HCT116 (cell line): ENCODE data around the gene TTLL9. TPM values are rescaled to one million over a fixed set of nuclear protein-coding genes. Genes with fewer than 3 reads are reported as not detected.

Source experiments
- ATAC-seq: fragments of 200-7000 bp; cut with Tn5 transposase; 2 replicates; pipeline ENCODE4 v1.9.1; 2020; ENCODE audit warnings: mild to moderate bottlenecking, moderate library complexity
- BruUV-seq: library from RNA; stranded (reverse); fragments of 400-500 nt; replicated peaks from 2 replicates; lab custom pipeline; 2021; lab: Mats Ljungman, UMichigan
- CTCF ChIA-PET: fragments of 300-600 bp; sonication (Branson Sonifier 250); formaldehyde crosslinking; loops from one replicate; lab custom pipeline; 2021; ENCODE audit warnings: antibody characterized with exemption; lab: Charles Lee
- POLR2A ChIA-PET: fragments of 300-600, 350-600 bp; sonication (Branson Sonifier 250); formaldehyde crosslinking; loops from one replicate; lab custom pipeline; 2021; ENCODE audit warnings: antibody characterized with exemption; lab: Charles Lee
- RAD21 ChIA-PET, 2 experiments: fragments of 300-600 bp; sonication (Branson Sonifier 250); formaldehyde crosslinking; loops; one replicate each; lab custom pipeline; 2023; ENCODE audit warnings: low total read pairs in 2 of 2; ENCODE audit not compliant: uncharacterized antibody in 2 of 2, unreplicated experiment in 2 of 2, low non-redundant PET in 1 of 2; lab: Charles Lee
- DNase-seq: peaks from one replicate; pipeline ENCODE4 v3.0.0-alpha.2; 2010; ENCODE audit warnings: low read depth, low spot score
- H2AFZ ChIP-seq: fragments of 200-600 bp; shearing (Covaris generic), sonication (generic); 2 replicates; pipeline ENCODE4 v1.6.1; 2017; ENCODE audit warnings: low read depth, mixed run types, mixed read lengths, antibody characterized with exemption, low read length; ENCODE audit not compliant: poor library complexity, severe bottlenecking
- H3K27ac ChIP-seq: 2 replicates; pipeline ENCODE4 v1.5.1; 2012; ENCODE audit warnings: low read depth, low read length
- H3K27me3 ChIP-seq: fragments of 200-600 bp; sonication (generic); 2 replicates; pipeline ENCODE4 v1.6.1; 2016; ENCODE audit warnings: mixed run types, low read length, mixed read lengths; ENCODE audit not compliant: insufficient read depth
- H3K36me3 ChIP-seq, 2 experiments: fragments of 200-500 bp in 1 of 2; fragments of 200-600 bp in 1 of 2; sonication (Bioruptor generic) in 1 of 2; sonication (generic) in 1 of 2; 2 replicates each; pipeline versions ENCODE4 v1.5.1 to v1.6.1; 2014 to 2016; ENCODE audit warnings: low read length in 2 of 2, inconsistent platforms in 1 of 2, mixed read lengths in 1 of 2, mixed run types in 1 of 2; ENCODE audit not compliant: insufficient read depth in 2 of 2, control insufficient read depth in 1 of 2
- H3K4me1 ChIP-seq, 2 experiments: fragments of 200-600 bp in 1 of 2; sonication (generic) in 1 of 2; 2 replicates each; pipeline versions ENCODE4 v1.5.1 to v1.6.1; 2012 to 2017; ENCODE audit warnings: low read length in 2 of 2, inconsistent platforms in 1 of 2, mild to moderate bottlenecking in 1 of 2, mixed read lengths in 1 of 2, mixed run types in 1 of 2, moderate library complexity in 1 of 2; ENCODE audit not compliant: insufficient read depth in 2 of 2, control insufficient read depth in 1 of 2
- H3K4me2 ChIP-seq: fragments of 200-600 bp; sonication (generic); 2 replicates; pipeline ENCODE4 v1.6.1; 2017; ENCODE audit warnings: mixed run types, low read length, mixed read lengths
- H3K4me3 ChIP-seq, 2 experiments: fragments of 200-600 bp in 1 of 2; sonication (generic) in 1 of 2; replicated peaks in 1 of 2; 2 replicates each; pipeline ENCODE4 v1.5.1; 2011 to 2016; ENCODE audit warnings: low read length in 2 of 2, control low read depth in 1 of 2, low read depth in 1 of 2, mild to moderate bottlenecking in 1 of 2, mixed read lengths in 1 of 2, mixed run types in 1 of 2
- H3K79me2 ChIP-seq: fragments of 200-600 bp; sonication (generic); 2 replicates; pipeline ENCODE4 v1.6.1; 2017; ENCODE audit warnings: mild to moderate bottlenecking, mixed run types, low read length, moderate library complexity, mixed read lengths; ENCODE audit not compliant: insufficient read depth
- H3K9ac ChIP-seq: fragments of 200-600 bp; sonication (generic); 2 replicates; pipeline ENCODE4 v1.6.1; 2016; ENCODE audit warnings: low read length, mixed read lengths
- H3K9me2 ChIP-seq: fragments of 200-600 bp; sonication (generic), shearing (Covaris generic); 2 replicates; pipeline ENCODE4 v1.6.1; 2017; ENCODE audit warnings: mixed run types, mild to moderate bottlenecking, moderate library complexity; ENCODE audit not compliant: insufficient read depth
- H3K9me3 ChIP-seq, 2 experiments: fragments of 200-500 bp in 1 of 2; fragments of 200-600 bp in 1 of 2; sonication (Bioruptor generic) in 1 of 2; sonication (generic) in 1 of 2; 2 replicates each; pipeline ENCODE4 v1.6.1; 2014 to 2017; ENCODE audit warnings: low read length in 2 of 2, mixed read lengths in 2 of 2, inconsistent platforms in 1 of 2, low read depth in 1 of 2, mild to moderate bottlenecking in 1 of 2, mixed run types in 1 of 2, moderate library complexity in 1 of 2; ENCODE audit not compliant: control insufficient read depth in 1 of 2, insufficient read depth in 1 of 2
- H4K20me1 ChIP-seq: fragments of 200-600 bp; sonication (generic), shearing (Covaris generic); 2 replicates; pipeline ENCODE4 v1.6.1; 2017; ENCODE audit warnings: mixed run types, mild to moderate bottlenecking, moderate library complexity; ENCODE audit not compliant: insufficient read depth
- ELF1 ChIP-seq: IDR thresholded peaks from 2 replicates; pipeline ENCODE4 v1.6.1; 2012; ENCODE audit warnings: low read depth, borderline replicate concordance
- FOSL1 ChIP-seq: IDR thresholded peaks from 2 replicates; pipeline ENCODE4 v1.6.1; 2012; ENCODE audit warnings: low read depth
- JUND ChIP-seq: IDR thresholded peaks from 2 replicates; pipeline ENCODE4 v1.6.1; 2012
- POLR2AphosphoS5 ChIP-seq: IDR thresholded peaks from 2 replicates; pipeline ENCODE4 v1.6.1; 2011; ENCODE audit warnings: mild to moderate bottlenecking, low read depth, low read length, moderate library complexity
- TCF7L2 ChIP-seq: IDR thresholded peaks from 2 replicates; pipeline ENCODE4 v1.7.0; 2011; ENCODE audit warnings: borderline replicate concordance, inconsistent platforms; ENCODE audit not compliant: insufficient read depth, insufficient read length; ENCODE audit errors: extremely low read depth
- intact Hi-C: fragments of 100-400 bp; cut with micrococcal nuclease; formaldehyde crosslinking; loops from 2 replicates; pipeline ENCODE4 v1.10.0; 2022
- total RNA-seq: library from RNA; stranded (reverse); gene quantifications from one replicate; pipeline ENCODE4 v1.2.1, GENCODE V29; 2021; ENCODE audit not compliant: unreplicated experiment
- TF ChIP-seq, protein P1 (sequence below): IDR thresholded peaks from 2 replicates; pipeline ENCODE4 v1.6.1; 2012; ENCODE audit warnings: low read depth

Gene TTLL9
- total RNA-seq, 1 experiment from 2014 or later, result not detected

DNA sequence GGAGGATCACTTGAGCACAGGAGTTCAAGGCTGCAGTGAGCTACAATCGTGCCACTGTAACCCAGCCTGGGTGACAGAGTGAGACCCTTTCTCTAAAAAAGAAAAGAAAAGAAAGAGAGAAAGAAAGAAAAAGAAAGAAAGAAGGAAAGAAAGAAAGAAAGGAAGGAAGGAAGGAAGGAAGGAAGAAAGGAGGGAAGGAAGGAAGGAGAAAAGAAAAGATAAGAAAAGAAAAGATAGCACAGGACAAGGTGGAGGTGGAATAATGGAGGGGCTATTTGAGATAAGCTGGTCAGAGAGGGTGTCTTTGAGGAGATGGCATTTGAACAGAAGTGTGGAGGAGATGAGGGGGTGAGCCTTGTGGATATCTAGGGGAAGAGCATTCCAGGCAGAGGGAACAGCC is 84.1 kb downstream of the TTLL9 start:
- Histone ChIP-seq H3K9ac (no peak overlapping the region), H3K27ac (no peak overlapping the region), H3K9me3 (no peaks in the 10 kb centered on the region), H3K36me3 (peaks cover 8 to 9% of the 10 kb centered on the region in 2 experiments; a peak in 3 of 4 replicates), H3K27me3 (peaks cover 25% of the 10 kb centered on the region; the same call in 1 of the 2 replicates), H4K20me1 (no peaks in the 10 kb centered on the region), H3K4me2 (no peak overlapping the region), H3K4me1 (peaks cover 0 to 13% of the 10 kb centered on the region in 2 experiments; a peak in 2 of 4 replicates), H3K9me2 (no peaks in the 10 kb centered on the region), H3K4me3 (no peak overlapping the region), H2AFZ (no peak overlapping the region), H3K79me2 (peaks cover 22% of the 10 kb centered on the region)
- intact Hi-C loops, result no loop called here
- ChIA-PET CTCF (no interaction called here), POLR2A (no interaction called here), RAD21 (no interaction called here)
- no peak for ATAC-seq
- TF ChIP-seq, protein P1, sequence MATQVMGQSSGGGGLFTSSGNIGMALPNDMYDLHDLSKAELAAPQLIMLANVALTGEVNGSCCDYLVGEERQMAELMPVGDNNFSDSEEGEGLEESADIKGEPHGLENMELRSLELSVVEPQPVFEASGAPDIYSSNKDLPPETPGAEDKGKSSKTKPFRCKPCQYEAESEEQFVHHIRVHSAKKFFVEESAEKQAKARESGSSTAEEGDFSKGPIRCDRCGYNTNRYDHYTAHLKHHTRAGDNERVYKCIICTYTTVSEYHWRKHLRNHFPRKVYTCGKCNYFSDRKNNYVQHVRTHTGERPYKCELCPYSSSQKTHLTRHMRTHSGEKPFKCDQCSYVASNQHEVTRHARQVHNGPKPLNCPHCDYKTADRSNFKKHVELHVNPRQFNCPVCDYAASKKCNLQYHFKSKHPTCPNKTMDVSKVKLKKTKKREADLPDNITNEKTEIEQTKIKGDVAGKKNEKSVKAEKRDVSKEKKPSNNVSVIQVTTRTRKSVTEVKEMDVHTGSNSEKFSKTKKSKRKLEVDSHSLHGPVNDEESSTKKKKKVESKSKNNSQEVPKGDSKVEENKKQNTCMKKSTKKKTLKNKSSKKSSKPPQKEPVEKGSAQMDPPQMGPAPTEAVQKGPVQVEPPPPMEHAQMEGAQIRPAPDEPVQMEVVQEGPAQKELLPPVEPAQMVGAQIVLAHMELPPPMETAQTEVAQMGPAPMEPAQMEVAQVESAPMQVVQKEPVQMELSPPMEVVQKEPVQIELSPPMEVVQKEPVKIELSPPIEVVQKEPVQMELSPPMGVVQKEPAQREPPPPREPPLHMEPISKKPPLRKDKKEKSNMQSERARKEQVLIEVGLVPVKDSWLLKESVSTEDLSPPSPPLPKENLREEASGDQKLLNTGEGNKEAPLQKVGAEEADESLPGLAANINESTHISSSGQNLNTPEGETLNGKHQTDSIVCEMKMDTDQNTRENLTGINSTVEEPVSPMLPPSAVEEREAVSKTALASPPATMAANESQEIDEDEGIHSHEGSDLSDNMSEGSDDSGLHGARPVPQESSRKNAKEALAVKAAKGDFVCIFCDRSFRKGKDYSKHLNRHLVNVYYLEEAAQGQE, result no peak
- no peak for TF ChIP-seq TCF7L2
- no peak for TF ChIP-seq JUND
- no peak for TF ChIP-seq ELF1
- TF ChIP-seq FOSL1, result no peak
- TF ChIP-seq POLR2AphosphoS5, result no peak
- BruUV-seq, result no TSS peak
- no peak for DNase-seq
